Stimulated activated CD8-positive, alpha-beta memory T cell treated with anti-CD3 and anti-CD28 coated beads, Interleukin-7, amount 100 ng/mL, for 48 hours (primary cell): ENCODE results near the gene AARS2.
"Not testable (repeated sequence)": the region's sequence is repeated elsewhere in the genome, so short reads cannot be mapped to it uniquely, and the experiment has no call there.

Source experiments
- DNase-seq, 2 donors: peaks; one replicate each; pipeline ENCODE4 v3.0.0-alpha.2; 2020; ENCODE audit warnings: low read depth in 1 of 2; ENCODE audit errors: extremely low read depth in 1 of 2

Gene AARS2

GRCh38 chr6:44312901-44313788 is at the start of gene AARS2:
Gene AARS2, minus strand, starts transcription at chr6:44313347. Its CDS starts 24 bp downstream, at chr6:44313323.
- DNase-seq = peak; percentile 82 to 83

GRCh38 chr6:44361947-44362346 is 48.8 kb upstream of the AARS2 start:
- no peak for DNase-seq

DNA sequence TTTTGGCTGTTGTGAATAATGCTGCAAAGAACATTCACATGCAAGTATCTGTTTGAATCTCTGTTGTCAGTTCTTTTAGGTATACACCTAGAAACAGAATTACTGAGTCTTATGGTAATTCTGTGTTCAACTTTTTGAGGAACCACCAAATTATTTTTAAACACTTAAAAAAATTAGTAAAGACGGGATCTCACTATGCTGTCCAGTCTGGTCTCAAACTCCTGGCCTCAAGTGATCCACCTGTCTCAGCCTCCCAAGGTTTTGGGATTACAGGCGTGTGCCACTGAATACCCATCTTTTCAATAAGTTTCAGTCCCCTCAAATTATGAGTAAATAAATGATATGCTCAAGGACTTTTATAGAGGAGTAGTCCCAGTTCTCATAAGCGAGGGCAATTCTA is 46.8 kb upstream of the AARS2 start:
- DNase-seq = no peak

DNA sequence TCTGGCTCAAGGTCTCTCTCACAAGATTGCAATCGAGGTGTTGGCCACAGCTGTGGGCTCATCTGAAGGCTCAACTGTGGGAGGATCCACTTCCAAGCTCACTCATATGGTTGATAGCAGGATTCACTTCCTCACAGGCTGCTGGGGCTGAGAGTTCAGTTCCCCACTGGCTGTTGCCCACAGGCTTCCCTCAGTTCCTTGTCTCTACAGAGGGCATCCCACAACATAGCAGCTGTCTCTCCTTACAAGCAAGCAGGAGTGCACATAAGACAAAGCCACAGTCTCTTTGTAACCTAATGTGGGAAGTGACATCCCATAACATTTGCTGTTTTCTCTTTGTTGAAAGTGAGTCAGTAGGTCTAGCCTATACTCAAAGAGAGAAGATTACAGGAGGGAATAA is 43.3 kb upstream of the AARS2 start:
- DNase-seq = no peak

DNA sequence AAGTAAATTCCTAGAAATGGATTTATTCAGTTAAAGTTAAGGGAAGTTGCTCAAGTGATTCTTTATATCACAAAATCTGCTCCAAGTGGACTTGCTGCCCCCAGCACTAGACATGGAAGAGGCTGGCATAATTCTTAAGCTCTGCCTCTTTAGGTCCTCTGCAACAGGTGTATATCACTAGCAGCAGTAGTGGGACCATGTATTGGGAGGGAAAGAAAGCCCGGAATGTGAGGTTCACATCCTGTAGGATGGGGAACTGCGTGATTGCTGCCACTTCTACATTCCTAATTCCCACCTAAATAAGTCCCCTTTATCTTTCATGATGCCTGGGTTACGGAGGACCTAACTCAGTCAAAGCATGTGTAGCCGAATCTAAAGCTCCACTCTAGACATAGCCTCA is 42.5 kb upstream of the AARS2 start:
- DNase-seq = no peak

DNA sequence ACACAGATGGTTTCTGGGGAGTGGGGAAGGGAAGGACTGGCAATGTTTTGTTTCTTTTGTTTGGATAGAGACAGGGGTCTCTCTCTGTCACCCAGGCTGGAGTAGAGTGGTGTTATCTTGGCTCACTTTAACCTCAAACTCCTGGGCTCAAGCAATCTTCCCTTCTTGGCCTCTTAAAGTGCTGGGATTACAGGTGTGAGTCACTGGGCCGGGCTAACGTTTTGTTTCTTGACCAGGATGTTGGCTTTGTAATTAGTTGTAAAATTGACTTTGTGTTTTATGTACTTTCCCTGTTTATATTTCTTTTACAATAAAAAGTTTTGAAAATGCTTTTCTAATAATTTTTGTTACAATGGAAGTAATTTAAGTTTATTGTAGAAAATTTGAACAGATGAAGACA is 40.2 kb upstream of the AARS2 start:
- DNase-seq = no peak

DNA sequence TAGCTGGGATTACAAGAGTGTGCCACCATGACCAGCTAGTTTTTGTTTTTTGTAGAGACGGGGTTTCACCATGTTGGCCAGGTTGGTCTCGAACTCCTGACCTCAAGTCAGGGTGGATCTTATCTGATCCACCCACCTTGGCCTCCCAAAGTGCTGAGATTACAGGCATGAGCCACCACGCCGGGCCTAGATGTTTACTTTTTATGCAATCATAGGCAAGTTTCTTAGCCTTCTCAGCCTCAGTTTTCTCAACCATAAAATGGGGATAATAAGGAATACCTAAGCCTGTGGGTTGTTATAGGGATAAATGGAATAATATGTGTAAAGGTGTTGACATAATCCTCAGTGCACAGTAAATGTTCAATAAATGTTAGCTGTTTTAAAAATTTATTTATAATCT is 39.1 kb upstream of the AARS2 start:
- DNase-seq = no peak

- not testable (repeated sequence) for DNase-seq
Observed at GRCh38 chr6:44350650-44350994, 37.5 kb upstream of the AARS2 start.

DNA sequence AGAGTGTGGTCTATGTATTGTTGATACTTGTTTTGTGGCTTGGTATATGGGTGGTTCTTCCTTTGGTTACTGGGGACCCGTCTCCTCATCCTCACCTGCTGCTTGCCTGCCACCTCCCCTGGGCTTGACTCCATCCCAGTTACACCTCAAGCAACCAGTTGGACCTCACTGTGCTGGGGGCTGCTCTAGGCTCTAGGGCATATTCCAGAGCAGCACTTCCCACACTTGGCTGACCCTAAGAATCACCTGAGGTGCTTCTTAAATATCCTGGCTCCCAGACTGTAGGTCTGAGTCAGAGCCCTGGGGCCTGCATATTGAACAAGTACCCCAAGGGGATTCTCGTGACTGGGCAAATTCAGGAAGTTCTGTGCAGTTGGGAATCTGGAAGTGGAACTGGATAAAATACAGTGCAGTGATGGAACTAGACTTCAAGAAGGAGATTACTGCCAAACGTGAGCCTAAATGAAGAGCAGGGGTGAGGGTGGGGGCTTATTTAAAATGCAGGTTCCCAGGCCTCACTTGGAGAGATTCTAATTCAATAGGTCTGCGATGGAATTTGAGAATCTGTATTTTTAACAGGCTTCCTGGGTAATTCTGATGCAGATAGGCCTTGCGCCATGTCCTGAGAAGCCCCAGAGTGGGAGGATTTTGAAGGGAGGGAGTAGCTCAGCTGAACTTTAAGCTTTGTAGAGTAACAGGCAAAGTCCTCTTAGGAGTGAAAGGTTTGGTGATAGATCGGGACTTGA is 36.9 kb upstream of the AARS2 start:
- DNase-seq = no peak

DNA sequence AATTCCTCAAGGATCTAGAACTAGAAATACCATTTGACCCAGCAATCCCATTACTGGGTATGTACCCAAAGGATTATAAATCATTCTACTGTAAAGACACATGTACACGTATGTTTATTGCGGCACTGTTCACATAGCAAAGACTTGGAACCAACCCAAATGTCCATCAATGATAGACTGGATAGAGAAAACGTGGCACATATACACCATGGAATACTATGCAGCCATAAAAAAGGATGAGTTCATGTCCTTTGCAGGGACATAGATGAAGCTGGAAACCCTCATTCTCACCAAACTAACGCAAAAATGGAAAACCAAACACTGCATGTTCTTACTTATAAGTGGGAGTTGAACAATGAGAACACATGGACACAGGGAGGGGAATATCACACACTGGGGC is 33.7 kb upstream of the AARS2 start:
- not testable (repeated sequence) for DNase-seq

- no peak for DNase-seq
Observed at GRCh38 chr6:44342489-44342888, 29.3 kb upstream of the AARS2 start, which contains the start of gene SPATS1. Gene SPATS1, plus strand, starts transcription at chr6:44342650. Its CDS starts 446 bp downstream, at chr6:44343096.

DNA sequence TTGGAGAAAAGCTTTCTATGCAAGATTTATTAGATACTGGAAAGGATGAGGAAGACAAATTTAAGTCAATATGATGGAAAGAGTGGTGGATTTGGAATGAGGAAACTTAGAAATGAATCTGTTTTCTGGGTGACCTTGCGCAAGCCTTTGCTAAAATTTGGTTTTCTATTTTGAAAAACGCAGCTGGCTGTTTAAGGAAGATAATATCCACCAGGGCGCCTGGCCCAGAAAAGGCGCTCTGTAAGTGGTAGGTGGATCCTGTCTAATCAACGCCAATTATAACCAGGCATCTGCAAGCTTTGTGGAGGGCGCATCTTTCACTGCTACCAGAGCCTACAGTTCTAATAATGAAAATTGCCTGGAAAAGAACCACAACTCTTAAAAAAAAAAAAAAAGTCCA is 28.9 kb upstream of the AARS2 start:
- DNase-seq = no peak

DNA sequence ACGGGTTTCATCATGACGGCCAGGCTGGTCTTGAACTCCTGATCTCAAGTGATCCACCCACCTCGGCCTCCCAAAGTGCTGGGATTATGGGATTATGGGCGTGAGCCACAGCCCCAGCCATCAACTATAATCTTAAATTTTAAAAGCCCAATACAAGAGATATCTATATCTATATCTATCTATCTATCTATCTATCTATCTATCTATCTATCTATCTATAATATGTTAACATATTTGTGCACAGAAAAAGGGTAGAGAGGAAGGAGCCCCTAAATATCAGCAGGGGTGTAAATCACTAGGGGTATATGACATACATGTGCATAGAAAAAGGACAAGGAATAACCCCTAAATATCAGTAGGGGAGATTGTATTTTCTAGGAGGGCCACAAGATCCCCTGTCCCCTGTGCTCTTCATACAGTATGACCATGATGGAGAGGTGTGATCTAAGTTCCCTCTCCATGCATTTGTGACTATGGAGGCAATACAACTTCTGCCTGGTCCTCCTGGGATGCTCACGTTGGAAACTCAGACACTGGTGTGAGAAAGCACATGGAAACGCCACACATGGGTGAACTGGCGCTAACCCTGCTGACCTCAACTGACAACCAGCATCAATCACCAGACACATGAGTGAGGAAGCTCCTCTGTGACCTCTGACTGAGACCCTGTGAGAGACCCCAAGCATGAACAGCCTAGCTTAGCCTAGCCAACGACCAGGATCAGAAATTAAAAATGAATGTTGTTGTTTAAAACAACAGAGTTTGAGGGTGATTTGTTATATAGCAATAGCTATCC is 28.1 kb upstream of the AARS2 start:
- no peak for DNase-seq

DNA sequence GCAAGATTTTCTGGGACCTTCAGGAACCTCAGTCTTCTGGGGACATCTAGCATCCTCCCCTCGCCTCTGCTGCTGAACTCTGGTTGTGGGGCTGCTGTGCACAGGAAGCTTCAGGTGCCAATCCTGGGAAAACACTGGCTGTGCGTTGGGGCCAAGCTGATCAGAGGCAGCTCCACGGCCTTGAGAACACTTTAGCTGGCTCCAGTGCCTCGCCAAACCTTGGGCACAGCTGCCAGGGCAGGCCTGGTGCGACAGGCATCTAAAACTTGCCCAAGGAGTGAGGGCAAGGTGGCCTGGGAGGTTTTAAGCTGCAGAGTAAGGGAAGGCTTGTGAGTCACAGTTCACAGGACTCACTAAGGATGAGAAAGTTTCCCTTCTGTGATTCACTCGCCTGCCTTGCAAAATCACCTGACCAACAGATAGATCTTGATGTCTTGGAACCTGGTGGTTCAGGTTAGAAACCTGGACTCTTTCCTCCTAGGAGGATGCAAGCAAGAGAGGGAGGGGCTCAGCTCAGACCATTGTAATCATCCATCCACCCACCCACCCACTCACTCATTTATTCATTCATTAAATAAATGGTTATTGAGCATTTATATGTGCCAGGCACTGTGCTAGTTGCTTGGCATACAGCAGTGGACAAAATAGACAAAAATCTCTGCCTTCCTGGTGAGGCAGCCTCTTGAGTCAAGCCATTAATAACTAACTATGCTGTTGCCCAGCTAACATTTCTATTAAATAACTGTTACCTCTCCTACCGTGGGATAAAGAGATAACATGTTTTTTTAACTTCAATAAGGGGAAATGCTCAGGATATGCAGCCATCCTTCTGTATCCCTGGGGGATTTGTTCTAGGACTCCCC is 26.8 kb upstream of the AARS2 start:
- DNase-seq = peak in 1 of 2 donors; percentile 17

- no peak for DNase-seq
Observed at GRCh38 chr6:44339301-44339700, 26.2 kb upstream of the AARS2 start.

DNA sequence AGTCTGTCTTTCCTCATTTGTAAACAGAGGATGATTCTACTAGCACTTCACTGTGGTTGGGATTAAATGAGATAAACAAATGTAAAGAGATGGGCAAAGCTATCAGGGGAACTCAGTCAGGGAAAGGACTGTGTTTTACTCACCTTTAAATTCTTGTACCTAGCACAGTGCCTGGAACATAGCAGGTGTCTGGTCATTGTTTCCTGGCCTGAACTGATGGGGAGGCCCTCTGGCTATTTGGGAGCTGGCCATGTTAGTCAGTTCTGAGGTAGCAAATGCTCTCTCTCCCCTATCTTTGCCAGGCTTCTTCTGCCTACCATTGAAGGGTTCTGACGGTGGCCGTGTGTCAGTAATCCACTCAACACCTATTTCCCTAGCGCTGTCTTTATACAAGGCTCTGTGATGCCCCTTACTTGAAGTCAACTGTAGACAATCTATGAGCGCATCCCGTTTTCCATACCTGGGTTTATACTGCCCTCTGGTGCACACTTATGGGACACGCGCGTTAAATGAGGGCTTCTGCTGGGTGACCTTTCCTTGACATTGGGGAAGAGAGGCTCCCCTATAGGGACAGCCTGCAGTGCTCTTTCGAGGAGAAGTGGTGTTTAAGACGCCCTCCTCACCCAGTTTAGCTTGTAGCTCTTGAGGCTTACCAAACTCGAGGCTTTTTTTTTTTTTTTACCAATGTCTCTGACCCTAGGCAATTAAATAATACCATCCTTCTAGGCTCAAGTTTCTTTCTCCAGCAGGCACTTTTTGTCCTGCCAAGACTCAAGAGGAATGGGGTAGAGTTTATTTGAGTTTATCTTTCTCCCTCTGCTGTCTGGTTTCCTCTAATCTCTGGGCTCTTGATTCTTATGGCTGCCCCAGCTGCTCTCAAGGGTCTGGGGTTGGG is 25.3 kb upstream of the AARS2 start:
- peak; percentile 15 to 38 for DNase-seq

- DNase-seq = no peak
Observed at GRCh38 chr6:44335631-44336030, 22.5 kb upstream of the AARS2 start.

DNA sequence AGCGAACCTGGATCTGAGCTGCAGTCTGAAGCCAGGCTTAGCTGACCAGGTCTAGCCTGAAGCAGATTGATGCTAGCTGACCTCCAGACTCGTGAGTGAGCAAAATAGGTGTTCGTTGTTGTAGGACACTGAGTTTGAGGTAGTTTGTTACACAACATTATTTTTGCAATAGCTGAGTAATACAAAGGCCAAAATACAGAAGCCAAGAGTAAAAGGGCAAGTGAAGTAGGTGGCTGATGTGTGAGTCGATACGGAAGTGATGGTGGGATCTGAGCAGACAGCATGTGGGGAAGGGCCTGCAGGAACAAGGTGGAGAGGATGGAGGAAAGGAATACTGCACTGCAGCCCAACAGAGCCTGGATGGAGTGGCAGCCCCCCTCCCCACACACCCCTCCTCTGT is 20.8 kb upstream of the AARS2 start:
- no peak for DNase-seq

GRCh38 chr6:44333273-44333919 is 20.2 kb upstream of the AARS2 start:
- DNase-seq = no peak
